PC-9 (cell line): ENCODE measurements around the gene DPYSL3. TPM values are rescaled to one million over a fixed set of nuclear protein-coding genes. Genes with fewer than 3 reads are reported as not detected.

ENCODE experiments used
- BruUV-seq: library from RNA; stranded (reverse); fragments of 400-500 nt; replicated peaks from 2 replicates; lab custom pipeline; 2021; lab: Mats Ljungman, UMichigan
- CTCF ChIA-PET: fragments of 300-600 bp; sonication (Branson Sonifier 250); formaldehyde crosslinking; loops from one replicate; lab custom pipeline; 2022; ENCODE audit warnings: antibody characterized with exemption; lab: Charles Lee
- POLR2A ChIA-PET: fragments of 300-600 bp; sonication (Branson Sonifier 250); formaldehyde crosslinking; loops from one replicate; lab custom pipeline; 2022; ENCODE audit warnings: antibody characterized with exemption; ENCODE audit not compliant: unreplicated experiment; lab: Charles Lee
- DNase-seq, 2 experiments: peaks; one replicate each; pipeline versions ENCODE4 v3.0.0 to v3.0.0-alpha.2; 2015 to 2022; ENCODE audit warnings: mixed read lengths in 1 of 2
- H2AFZ ChIP-seq: fragments of 200-600 bp; sonication (generic); 2 replicates; pipeline ENCODE4 v1.8.1; 2017; ENCODE audit warnings: antibody characterized with exemption
- H3F3A ChIP-seq: fragments of 200-600 bp; sonication (generic); 2 replicates; pipeline ENCODE4 v1.8.1; 2017; ENCODE audit warnings: antibody characterized with exemption, mild to moderate bottlenecking, low read depth; ENCODE audit not compliant: insufficient read depth
- H3K27ac ChIP-seq: fragments of 200-600 bp; sonication (generic); 2 replicates; pipeline ENCODE4 v1.6.1; 2016; ENCODE audit warnings: mixed run types
- H3K27me3 ChIP-seq: fragments of 200-600 bp; sonication (generic); 2 replicates; pipeline ENCODE4 v1.6.1; 2016; ENCODE audit warnings: low read depth, mixed run types; ENCODE audit not compliant: insufficient read depth
- H3K36me3 ChIP-seq: fragments of 200-600 bp; sonication (generic); 2 replicates; pipeline ENCODE4 v1.6.1; 2016; ENCODE audit warnings: low read depth, mixed run types
- H3K4me1 ChIP-seq: fragments of 200-600 bp; sonication (generic); replicated peaks from 2 replicates; pipeline ENCODE4 v1.6.1; 2016; ENCODE audit warnings: mixed run types; ENCODE audit not compliant: insufficient read depth
- H3K4me2 ChIP-seq: fragments of 200-600 bp; sonication (generic); 2 replicates; pipeline ENCODE4 v1.6.1; 2017; ENCODE audit warnings: mixed run types
- H3K4me3 ChIP-seq: fragments of 200-600 bp; sonication (generic); 2 replicates; pipeline ENCODE4 v1.6.1; 2016; ENCODE audit warnings: mixed run types
- H3K79me2 ChIP-seq: fragments of 200-600 bp; sonication (generic); 2 replicates; pipeline ENCODE4 v1.6.1; 2017; ENCODE audit warnings: low read depth, mixed run types
- H3K9me2 ChIP-seq: fragments of 200-600 bp; sonication (generic); 2 replicates; pipeline ENCODE4 v1.8.1; 2017; ENCODE audit warnings: mild to moderate bottlenecking; ENCODE audit not compliant: insufficient read depth
- H3K9me3 ChIP-seq: fragments of 200-600 bp; sonication (generic); 2 replicates; pipeline ENCODE4 v1.8.1; 2016; ENCODE audit warnings: low read depth; ENCODE audit not compliant: insufficient read depth
- H4K20me1 ChIP-seq: fragments of 200-600 bp; sonication (generic); 2 replicates; pipeline ENCODE4 v1.8.1; 2017; ENCODE audit not compliant: insufficient read depth
- CTCF ChIP-seq: fragments of 200-600 bp; sonication (generic); conservative IDR thresholded peaks from 2 replicates; pipeline ENCODE4 v1.6.1; 2017; ENCODE audit warnings: mixed run types, antibody characterized with exemption, mild to moderate bottlenecking, moderate library complexity
- EZH2 ChIP-seq: fragments of 200-600 bp; sonication (generic); IDR thresholded peaks from 2 replicates; pipeline ENCODE4 v1.8.0; 2017; ENCODE audit warnings: antibody characterized with exemption, low read depth
- intact Hi-C: fragments of 100-400 bp; cut with micrococcal nuclease; formaldehyde crosslinking; loops from one replicate; pipeline ENCODE4 v1.10.0; 2022; ENCODE audit not compliant: unreplicated experiment
- total RNA-seq: library from RNA; stranded (reverse); gene quantifications from 2 replicates; pipeline ENCODE4 v1.2.3, GENCODE V29; 2021

DPYSL3 gene
- total RNA-seq, 1 experiment from 2014 or later: 1.3 TPM

- H3K27me3 ChIP-seq: no peaks in the 10 kb centered on the region
- TF ChIP-seq EZH2 (no peak), CTCF (no peak)
- H3F3A ChIP-seq: no peaks in the 10 kb centered on the region
- ChIA-PET CTCF (no interaction called here), POLR2A (no interaction called here)
- no peak overlapping the region for H3K4me2 ChIP-seq
- H3K4me3 ChIP-seq: no peak overlapping the region
- no peaks in the 10 kb centered on the region for H3K4me1 ChIP-seq
- H3K36me3 ChIP-seq: no peaks in the 10 kb centered on the region
- H3K9me3 ChIP-seq: no peaks in the 10 kb centered on the region
- no TSS peak for BruUV-seq
- H3K79me2 ChIP-seq: no peaks in the 10 kb centered on the region
- no peak for DNase-seq
- H4K20me1 ChIP-seq: no peaks in the 10 kb centered on the region
- H2AFZ ChIP-seq: no peak overlapping the region
- intact Hi-C loops: no loop called here
- no peaks in the 10 kb centered on the region for H3K9me2 ChIP-seq
- H3K27ac ChIP-seq: no peak overlapping the region
These were observed 43.4 kb downstream of the DPYSL3 start for GRCh38 chr5:147466360-147466980.

GRCh38 chr5:147465747-147466146, 44.1 kb downstream of the DPYSL3 start:
- no TSS peak for BruUV-seq

GRCh38 chr5:147464211-147464610, 45.7 kb downstream of the DPYSL3 start:
- no peak overlapping the region for H2AFZ ChIP-seq
- H3K4me2 ChIP-seq: no peak overlapping the region
- DNase-seq: no peak
- H3K36me3 ChIP-seq: no peaks in the 10 kb centered on the region
- H3F3A ChIP-seq: no peaks in the 10 kb centered on the region
- CTCF ChIA-PET: interaction anchor here (0.6 kb wide), 1 partner anchor 113 kb away, joined by 5 read pairs; no protein-coding TSS in a partner anchor
- H3K4me3 ChIP-seq: no peak overlapping the region
- no peaks in the 10 kb centered on the region for H3K4me1 ChIP-seq
- intact Hi-C loops: no loop called here
- H3K27me3 ChIP-seq: no peaks in the 10 kb centered on the region
- BruUV-seq: no TSS peak
- POLR2A ChIA-PET: interaction anchor here (0.7 kb wide), 1 partner anchor 227 kb away, joined by 3 read pairs; no protein-coding TSS in a partner anchor
- H4K20me1 ChIP-seq: no peaks in the 10 kb centered on the region
- no peak for TF ChIP-seq EZH2
- TF ChIP-seq CTCF: peak; percentile 44; the same call in 1 of the 2 replicates
- H3K27ac ChIP-seq: no peak overlapping the region
- no peaks in the 10 kb centered on the region for H3K9me3 ChIP-seq
- no peaks in the 10 kb centered on the region for H3K79me2 ChIP-seq
- H3K9me2 ChIP-seq: no peaks in the 10 kb centered on the region

More at GRCh38 chr5:147465747-147466146, 44.1 kb downstream of the DPYSL3 start:
- H3K4me2 ChIP-seq: no peak overlapping the region
- H3K27ac ChIP-seq: no peak overlapping the region
- H3K4me1 ChIP-seq: no peaks in the 10 kb centered on the region
- no peaks in the 10 kb centered on the region for H3K36me3 ChIP-seq
- H3K4me3 ChIP-seq: no peak overlapping the region
- H3K9me2 ChIP-seq: no peaks in the 10 kb centered on the region
- DNase-seq: no peak
- no peaks in the 10 kb centered on the region for H4K20me1 ChIP-seq
- TF ChIP-seq CTCF: no peak
- no peak for TF ChIP-seq EZH2
- H3K79me2 ChIP-seq: no peaks in the 10 kb centered on the region
- intact Hi-C loops: no loop called here
- ChIA-PET POLR2A (no interaction called here), CTCF (no interaction called here)
- H3F3A ChIP-seq: no peaks in the 10 kb centered on the region
- no peak overlapping the region for H2AFZ ChIP-seq
- H3K9me3 ChIP-seq: no peaks in the 10 kb centered on the region
- H3K27me3 ChIP-seq: no peaks in the 10 kb centered on the region
